GM19043 (cell line): ENCODE measurements around the gene TBXA2R.

Source experiments
- ATAC-seq: cut with Tn5 transposase; IDR thresholded peaks from one replicate; pipeline ENCODE4 v1.9.1; 2021; ENCODE audit warnings: low read depth; ENCODE audit not compliant: unreplicated experiment

The TBXA2R gene

DNA sequence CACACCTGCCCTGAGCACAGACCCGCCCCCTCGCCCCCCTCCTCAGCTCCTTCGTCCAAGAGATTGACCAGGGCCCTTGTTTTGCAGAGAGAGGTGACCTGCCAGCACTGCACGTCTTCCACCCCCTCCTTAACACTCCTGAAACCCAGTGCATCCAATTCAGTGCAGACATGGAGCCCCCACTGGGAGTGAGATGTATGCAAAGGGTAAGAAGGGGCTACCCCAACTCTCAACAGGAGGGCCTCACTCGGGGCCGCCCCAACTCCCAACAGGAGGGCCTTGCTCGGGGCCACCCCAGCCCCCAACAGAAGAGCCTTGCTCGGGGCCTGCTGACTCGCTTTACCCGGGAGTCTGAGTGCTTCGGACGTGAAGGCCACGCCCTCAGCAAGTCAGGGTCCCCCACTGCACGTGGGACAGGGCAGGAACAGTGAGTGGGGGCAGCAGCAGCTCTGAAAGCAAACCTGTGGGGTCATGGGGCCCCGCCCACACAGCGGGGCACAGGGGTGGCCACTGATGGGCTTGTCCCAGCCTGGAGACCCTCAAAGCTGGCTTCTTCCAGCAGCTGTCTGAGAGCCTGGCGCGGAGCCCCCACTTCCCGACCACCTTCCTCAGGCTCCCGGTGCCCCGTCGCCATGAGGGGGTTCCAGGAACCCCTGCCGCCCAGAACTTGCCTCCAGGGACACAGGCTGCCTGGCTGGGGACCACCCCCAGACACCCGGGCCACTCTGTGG is 14.3 kb upstream of the TBXA2R start:
- no peak for ATAC-seq

- ATAC-seq, result no peak
These were observed 13.6 kb upstream of the TBXA2R start for GRCh38 chr19:3620145-3620816.

DNA sequence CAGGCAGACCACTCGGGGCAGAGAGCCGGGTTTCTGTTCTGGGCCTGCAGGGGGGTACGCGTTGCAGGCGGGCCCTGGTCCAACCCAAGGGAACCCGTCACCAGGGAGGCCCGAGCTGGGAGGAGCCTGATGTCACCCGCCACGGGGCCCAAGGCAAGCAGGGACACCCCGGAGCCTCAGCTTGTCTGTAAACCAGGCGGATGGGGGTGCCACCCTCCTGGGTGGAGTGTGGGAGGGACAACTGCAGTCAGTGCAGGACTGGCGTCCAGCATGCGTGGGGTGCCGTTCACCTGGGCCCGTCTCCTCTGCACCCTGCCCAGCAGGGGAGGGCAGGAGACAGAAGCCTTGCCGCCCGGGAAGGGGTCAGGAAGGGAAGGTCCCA is 12.9 kb upstream of the TBXA2R start:
- ATAC-seq, result no peak

DNA sequence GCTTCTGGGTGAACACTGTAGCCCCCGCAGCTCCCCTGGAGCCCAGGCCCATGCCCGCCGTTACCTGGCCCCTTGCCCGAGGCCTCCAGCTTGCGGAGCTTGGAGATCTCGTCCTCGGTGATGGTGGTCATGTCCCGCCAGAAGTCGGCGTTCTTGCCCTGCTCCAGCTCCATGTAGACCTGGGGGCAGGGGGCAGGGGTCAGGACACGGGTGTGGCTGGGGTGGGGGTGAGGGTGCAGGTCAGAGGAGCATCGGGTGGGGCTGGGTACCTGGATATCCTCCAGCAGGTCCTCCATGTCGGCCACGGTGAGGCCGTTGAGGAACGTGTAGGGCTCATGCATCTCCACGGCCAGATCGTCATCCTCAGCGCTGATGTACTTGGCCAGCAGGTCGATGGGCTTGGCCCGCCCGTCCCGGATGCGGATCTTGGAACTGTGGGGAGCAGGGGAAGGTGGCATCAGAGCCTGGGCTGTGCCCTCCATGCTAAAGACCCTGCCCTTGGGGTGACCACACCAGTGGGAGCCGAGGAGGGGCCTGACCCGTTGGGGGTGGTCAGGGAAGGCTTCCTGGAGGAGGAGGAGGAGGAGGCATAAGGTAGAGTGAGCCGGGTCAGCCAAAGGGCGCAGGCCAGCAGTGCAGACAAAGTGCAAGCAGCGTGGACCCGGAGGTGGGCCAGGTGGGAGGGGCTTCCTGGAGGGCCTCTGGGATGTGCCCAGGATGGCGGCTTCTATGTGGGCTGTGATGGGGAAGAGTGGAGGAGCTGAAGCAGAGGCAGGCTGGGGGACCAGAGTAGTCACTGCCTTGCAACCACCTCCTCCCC is 12.3 kb upstream of the TBXA2R start:
- no peak for ATAC-seq

DNA sequence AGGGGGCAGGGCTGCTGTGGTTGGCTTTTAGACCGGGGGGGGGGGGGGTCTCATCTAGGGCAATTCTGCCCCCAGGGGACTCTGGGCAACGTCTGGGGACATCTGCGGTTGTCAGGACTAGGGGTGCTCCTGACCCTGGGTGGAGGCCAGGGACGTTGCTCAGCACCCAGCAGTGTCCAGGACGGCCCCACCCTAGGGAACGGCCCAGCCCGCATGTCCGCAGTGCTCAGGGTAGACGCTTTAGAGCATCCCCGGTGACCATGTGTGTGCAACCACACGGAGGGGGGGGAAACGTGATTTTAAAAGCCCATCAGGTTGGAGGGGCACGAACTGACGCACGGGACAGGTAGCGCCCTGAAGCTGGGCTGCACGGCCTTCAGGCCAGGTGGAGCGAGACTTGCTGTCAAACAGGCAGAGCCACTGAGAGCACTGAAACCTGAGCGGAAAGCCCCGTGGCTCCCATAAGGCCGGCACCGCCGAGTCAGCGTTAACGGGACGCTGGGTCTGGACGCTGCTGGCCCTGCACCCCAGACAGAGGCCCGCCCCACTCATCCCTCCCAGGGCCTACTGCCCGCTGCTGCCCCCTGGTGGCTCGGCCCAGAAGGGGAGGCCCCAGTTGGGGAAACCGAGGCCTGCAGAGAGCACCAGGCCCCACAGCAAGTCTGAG is 11.6 kb upstream of the TBXA2R start:
- ATAC-seq, result no peak

DNA sequence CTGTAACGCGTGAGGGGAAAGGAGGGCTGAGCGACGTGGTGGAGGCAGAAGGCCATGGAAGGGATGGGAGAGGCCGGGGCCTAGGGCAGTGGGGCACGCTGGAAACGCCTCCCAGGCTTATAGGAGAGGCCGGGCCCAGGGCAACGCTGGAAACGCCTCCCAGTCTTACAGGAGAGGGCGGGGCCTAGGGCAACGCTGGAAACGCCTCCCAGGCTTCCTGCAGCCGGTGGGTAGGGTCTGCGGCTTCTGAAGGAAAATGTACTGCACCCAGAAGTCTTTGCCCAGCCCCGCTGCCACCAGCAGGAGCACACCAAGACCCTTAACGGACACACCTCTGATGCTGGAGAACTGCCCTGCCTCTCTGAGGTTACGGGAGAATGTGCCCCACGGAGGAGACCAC is 10.8 kb upstream of the TBXA2R start:
- no peak for ATAC-seq

- ATAC-seq, result no peak
These were observed 9.0 kb upstream of the TBXA2R start for GRCh38 chr19:3615524-3616135.

GRCh38 chr19:3614858-3615505 is 8.3 kb upstream of the TBXA2R start:
- no peak for ATAC-seq

- no peak for ATAC-seq
These were observed 7.4 kb upstream of the TBXA2R start for GRCh38 chr19:3613818-3614661.

DNA sequence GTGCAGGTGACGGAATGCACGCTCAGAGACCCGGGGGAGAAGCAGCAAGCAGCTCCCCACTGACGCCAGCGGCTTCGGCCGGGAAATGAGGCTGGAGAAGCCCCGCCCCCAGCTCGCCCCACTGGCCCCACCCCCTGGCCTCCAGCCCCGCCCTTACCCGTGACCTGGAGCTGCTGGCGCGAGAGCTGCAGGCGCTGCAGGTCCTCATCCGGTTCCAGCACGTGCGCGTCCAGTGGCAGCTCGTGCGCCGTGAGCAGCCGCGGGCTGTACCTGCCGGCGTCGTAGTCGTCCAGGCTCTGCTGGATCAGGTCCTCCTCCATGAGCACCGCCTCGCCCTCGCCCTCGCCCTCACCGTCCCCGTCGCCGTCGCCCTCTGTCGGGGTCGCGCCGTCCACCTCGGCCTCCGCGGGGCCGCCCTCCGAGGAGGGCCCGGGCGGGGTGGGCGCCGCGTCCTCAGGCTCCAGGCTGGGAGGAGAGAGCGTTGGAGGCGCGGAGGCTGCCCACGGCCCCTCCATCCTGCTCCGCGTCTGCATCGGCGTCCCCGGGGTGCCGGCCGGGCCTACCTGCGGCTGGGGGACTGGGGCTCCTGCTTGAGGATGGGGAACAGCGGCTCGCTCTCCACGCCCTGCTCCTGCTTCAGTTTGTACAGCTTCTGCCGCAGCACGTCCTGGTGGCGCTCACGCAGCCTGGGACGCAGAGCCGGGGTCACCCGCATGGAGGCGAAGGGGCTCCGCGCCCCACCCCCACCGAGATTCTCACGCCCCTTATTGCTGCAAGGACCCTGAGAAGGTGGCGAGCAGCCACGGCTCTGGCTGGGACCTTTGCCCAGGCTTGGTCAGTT is 6.4 kb upstream of the TBXA2R start:
- no peak for ATAC-seq

DNA sequence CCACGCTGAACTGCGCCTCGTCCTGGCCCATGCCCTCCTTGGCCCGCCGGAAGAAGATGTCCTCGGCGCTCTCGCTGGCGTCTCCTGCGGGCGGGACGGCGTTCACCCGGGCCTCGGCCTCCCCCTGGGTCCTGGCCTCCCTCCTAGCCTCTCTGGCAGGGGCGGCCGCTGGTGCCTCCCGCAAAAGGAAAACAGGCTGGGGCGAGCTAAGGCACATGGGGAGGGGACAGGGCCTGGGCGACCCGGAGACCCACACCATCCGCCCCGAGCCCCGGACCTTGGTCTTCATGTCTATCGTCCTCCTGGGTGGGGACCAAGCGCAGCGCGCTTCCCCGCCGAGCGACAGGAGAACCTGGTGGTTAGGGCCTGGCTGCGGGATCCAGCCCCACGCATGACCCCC is 5.7 kb upstream of the TBXA2R start:
- ATAC-seq, result no peak

DNA sequence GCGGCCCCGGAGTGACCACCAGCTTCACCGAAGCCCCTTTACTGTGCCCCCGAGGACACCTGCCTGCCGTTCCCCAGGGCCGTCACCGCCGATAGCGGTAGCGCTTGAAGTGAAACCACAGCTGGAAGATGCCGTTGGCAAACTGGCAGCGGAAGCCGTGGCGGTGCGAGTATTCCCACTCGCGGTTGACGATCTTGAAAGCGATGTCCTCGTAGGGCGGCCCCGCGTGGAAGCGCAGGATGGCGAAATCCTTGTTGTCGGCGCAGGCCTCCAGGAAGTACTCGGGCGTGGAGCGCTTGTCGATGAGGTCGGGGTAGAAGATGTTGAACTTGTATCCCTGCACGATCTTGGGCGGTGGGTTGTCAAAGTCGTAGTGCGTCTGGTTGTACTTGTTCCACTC is 5.2 kb upstream of the TBXA2R start:
- no peak for ATAC-seq

- no peak for ATAC-seq
These were observed 4.4 kb upstream of the TBXA2R start for GRCh38 chr19:3610745-3611717.

DNA sequence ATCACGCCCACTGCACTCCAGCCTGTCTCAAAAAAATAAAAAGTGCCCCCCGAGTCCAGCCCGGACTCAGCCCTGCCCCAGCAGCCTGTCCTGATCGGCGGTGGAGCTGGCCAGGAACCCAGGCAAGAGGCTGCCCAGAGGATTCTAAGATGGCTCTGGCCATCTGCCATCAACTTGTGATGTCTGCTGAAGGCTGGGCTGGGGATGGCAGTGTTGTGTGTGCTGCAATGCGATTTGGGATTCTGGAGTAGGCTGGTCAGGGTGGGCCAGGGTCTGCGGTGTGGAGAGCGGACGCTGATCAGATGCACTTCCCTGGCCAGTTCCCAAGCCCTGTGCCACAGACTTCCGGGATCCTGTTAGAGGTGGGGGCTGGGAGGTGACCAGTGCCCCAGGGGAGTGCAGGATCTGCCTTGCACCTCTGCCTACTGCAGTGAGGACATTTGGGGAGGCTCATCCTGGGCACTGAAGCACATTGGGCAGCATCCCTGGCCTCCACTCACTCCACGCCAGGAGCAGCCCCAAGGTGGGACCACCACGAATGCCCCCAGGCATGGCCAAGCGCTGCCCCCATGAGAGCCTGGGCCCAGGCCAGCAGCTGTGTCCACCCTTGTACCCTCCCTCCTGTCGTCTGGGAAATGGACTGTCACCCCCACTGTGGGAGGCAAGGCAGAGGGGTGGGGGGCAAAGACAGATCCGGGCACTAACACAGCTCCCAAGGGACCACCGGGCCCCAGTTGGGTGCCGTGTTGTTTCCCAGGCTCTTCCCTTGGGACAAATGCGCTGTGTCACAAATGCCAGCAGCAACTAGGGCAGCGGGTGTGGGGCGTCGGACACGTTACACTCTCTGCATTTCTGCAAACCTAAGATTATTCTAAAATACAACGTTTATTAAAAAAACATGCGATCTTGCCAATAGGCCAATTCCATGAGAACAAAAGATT is 3.4 kb upstream of the TBXA2R start:
- ATAC-seq, result no peak

DNA sequence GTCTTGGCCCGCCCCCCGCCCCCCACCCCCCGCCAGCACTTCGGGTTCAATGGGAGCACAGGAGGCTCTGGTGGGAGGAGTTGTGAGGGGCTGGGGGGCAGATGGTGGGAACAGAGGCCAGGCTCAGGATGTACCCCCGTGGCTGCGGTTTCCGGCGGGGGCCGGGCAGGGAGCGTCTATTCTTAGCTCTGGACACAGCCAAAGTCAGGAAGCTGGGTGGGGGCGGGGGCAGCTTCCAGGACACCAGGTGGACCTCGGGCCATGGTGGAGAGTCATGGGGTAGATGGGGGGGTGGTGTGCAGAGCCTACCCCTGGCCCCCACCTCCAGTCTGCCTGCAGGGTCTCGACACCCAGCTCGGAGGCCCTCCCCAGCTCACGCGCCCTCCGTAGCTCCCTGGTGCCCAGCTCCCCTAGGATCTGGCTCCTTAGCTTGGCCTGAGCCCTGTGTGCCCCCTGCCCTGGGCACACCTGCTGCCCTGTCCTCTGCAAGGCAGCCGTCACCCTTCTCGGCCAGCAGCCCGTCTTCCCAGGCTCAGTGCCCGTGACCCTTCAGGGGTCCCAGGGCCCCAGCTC is 2.2 kb upstream of the TBXA2R start:
- ATAC-seq, result no peak
